ENCODE data around the gene MAP3K1.
A peak's percentile ranks its signal among the peaks of the same experiment; 100 is the strongest.

Gene MAP3K1

DNA sequence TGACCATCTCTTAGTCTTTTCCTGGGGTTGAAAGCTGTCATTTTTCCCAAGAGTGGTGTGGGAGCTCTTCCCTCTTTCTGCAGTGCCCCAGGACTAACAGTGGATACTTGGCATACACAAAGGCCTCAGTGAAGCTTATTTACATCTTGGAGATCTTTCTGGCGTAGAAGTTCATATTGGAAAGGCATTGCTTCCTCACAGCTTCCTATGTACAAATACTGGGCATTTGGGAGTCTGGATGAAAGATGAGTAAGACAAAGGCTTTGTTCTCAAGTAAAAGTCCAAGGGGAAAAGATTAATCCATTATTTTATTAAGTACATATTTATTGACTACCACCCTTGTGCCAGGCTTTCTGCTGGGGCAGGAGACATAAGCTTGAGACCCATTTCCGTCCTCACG lies 22.0 kb downstream of the MAP3K1 start:
- no peak for TF ChIP-seq CTCF (IDR thresholded peaks at IDR 0.05)
- no peak for TF ChIP-seq ZFX (IDR thresholded peaks at IDR 0.05; ENCODE audit: borderline replicate concordance)
- H3K27ac ChIP-seq: no peak overlapping the region

DNA sequence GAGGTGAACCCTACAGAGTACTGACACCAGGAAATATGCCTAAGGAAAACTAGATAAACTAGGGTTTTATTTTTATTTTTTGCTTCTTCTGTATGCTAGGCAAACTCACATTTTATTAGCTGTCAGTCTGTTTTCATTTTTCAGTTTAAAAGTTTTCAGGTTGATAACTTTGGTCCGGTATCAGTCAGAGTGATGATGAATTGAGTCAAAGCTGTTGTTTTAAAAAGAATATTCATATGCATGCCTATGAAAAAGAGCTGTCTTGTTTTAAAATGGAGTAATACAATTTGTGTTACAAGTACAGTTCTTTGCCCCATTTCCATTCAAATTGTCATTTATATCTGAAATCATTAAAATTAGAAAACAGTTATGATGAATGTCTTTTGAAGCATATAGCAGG lies 22.6 kb downstream of the MAP3K1 start:
- TF ChIP-seq CTCF (IDR thresholded peaks at IDR 0.05): no peak
- TF ChIP-seq ZFX (IDR thresholded peaks at IDR 0.05; ENCODE audit: borderline replicate concordance): no peak
- no peak overlapping the region for H3K27ac ChIP-seq

DNA sequence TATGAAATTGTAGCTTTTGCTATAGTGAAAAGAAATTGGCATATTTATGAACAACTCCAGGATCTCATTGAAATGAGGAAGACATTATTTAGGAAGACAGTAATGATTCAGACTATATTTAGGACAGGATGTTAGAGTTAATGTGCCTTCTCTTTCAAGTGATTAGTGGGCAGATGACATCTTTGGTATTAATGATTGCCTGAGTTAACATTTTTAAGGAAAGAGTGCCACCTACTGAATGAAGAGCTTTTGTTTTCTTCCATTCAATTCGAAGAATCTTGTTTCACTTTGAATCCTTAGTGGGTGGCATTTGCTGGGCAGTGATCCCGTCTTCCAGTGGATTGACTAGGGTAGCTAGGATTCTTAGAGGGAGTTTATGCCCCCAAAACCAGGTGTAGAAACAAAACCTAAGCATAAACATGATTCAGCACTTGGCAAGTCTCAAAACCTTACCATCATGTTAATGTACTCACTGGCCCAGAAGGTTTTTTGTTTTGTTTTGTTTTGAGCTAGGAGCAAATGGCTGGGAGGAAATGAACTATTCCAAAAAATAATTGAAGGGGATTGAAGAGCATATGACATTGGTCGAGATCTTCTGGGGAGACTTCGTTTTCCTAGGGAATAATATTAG lies 23.2 kb downstream of the MAP3K1 start:
- no peak overlapping the region for H3K27ac ChIP-seq
- TF ChIP-seq CTCF (IDR thresholded peaks at IDR 0.05) (peak; percentile 65), ZFX (IDR thresholded peaks at IDR 0.05; ENCODE audit: borderline replicate concordance) (no peak)

DNA sequence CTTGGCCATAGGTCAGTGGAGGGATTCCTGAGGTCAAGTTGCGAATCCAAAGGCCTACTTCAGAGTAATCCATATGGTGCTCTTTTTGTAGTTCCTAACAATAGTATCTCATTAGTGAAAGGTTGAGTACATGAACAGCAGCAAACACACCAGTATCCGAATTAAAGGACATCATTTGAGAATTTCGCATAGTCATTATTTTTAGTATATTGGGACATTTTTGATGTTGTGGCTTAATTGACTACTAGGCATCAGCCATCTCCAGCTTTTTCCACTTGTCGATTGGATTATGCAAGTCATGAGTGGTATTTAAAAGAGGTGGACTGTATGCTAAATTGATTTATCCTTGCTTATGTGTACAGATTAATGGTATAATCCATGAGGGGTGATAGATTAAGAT lies 23.7 kb downstream of the MAP3K1 start:
- TF ChIP-seq ZFX (IDR thresholded peaks at IDR 0.05; ENCODE audit: borderline replicate concordance): no peak
- TF ChIP-seq CTCF (IDR thresholded peaks at IDR 0.05): no peak
- H3K27ac ChIP-seq: no peak overlapping the region

GRCh38 chr5:56840597-56840996 lies 25.2 kb downstream of the MAP3K1 start:
- no peak overlapping the region for H3K27ac ChIP-seq

DNA sequence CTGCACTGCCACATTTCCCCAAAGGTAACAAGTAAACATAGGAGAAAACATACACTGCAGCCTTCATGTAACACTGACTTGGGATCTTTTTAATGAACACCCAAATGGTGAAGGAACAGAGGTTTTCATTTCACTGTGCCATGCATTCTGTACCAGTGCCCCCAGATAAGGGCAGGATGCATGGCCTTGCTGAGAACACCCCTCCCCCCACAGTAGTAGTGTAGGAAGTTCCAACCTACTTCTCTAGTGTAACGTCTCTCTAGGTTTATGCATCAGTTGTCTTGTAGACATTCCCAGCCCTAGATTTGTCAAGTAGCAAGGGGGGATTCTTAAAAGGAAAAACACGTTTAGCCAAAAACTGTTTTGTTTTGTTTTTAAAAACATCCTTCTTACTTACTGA lies 29.9 kb downstream of the MAP3K1 start:
- no peak for TF ChIP-seq CTCF (IDR thresholded peaks at IDR 0.05)
- TF ChIP-seq ZFX (IDR thresholded peaks at IDR 0.05; ENCODE audit: borderline replicate concordance): no peak
- H3K27ac ChIP-seq: no peak overlapping the region

More at GRCh38 chr5:56840597-56840996, 25.2 kb downstream of the MAP3K1 start:
- TF ChIP-seq CTCF (IDR thresholded peaks at IDR 0.05) (no peak), ZFX (IDR thresholded peaks at IDR 0.05; ENCODE audit: borderline replicate concordance) (no peak)

GRCh38 chr5:56845904-56846480 lies 30.6 kb downstream of the MAP3K1 start:
- TF ChIP-seq ZFX (IDR thresholded peaks at IDR 0.05; ENCODE audit: borderline replicate concordance) (no peak), CTCF (IDR thresholded peaks at IDR 0.05) (no peak)
- H3K27ac ChIP-seq: no peak overlapping the region
